Measurements from ENCODE around the gene ATP13A3.
"Not testable (repeated sequence)": the region's sequence is repeated elsewhere in the genome, so short reads cannot be mapped to it uniquely, and the experiment has no call there.

Gene ATP13A3

DNA sequence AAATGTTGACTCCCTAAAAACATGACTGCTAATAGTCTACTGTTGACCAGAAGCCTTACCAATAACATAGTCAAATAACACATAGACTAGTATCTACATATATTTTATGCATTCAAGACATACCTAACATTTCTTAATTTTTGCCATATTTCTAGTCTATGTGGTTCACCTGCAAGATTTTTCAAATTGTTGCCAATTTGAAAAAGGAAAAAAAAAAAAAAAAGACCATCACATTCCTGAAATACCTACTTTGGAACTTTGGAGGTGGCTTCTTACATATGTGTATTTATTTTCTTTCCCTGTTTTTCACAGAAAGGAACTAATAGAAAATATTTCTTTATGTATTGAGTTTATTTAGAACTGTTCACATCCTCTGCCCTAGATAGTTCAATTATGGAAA lies 13.4 kb upstream of the ATP13A3 start:
- DNase-seq (ENCODE audit: low read depth in 2 of 2), result no peak

- DNase-seq (ENCODE audit: low read depth in 2 of 2), result not testable (repeated sequence)
These were observed 12.7 kb upstream of the ATP13A3 start for GRCh38 chr3:194499516-194499915.

DNA sequence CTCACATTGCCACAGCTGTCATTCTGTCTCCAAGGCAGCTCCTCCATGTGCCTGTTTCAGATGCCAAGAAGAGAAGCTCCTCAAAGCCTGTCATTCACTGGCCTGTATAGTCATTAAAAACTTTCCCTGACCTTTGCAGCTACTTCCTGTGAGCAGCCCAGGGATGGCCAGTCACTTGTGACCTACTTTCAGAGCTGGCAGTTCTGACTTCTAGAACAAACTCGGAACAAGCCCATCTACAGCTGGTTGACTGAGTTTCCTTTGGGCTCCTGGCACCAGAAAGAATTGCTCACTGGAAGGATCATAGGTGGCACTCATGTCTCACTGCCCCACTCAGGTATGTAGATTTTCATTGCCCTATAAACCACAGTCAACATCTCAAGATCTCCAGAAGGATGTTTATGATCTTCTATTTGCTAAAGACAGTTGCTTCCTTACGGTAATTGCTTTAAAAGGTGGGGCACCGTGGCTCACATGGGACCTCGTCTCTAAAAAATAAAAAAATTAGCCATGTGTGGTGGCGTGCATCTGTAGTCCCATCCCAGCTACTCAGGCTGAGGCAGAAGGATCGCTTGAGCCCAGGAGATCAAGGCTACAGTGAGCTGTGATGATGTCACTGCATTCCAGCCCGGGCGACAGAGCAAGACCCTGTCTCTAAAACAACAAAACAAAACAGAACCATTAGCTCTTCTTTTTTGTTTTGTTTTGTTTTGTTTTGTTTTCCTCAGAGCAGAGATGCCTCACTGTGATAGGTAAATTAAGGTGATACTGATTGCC lies 11.2 kb upstream of the ATP13A3 start:
- no peak for DNase-seq (ENCODE audit: low read depth in 2 of 2)

DNA sequence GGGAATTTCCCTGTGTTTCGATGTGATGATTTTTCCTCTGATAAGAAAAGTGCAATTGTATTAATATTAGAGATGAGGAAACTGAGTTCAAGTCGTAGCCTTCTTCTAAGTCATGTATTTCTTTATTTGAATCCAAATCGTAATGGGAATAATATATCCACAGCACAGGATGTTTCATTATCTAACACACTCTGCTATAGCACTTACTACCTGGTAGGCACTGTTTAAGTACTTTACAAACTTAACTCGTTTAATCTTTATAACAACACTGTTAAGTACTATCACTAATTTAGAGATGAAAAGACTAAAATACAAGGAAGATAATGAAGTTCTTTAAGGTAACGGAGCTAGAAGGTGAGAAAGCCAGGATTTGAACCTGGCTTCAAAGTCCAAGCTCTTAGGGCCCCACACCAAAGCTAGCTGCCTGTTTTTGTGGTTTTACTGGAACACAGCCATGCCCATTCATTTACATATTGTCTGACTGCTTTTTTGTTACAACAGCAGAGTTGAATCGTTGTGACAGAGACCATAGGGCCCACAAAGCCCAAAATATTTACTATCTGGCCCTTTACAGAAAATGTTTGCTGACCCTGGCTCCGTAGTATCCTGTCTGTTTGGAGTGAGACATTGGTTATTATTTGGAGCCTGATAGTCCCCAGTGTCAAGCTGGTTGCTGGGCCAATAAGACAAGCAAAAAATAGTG lies 9.6 kb upstream of the ATP13A3 start:
- DNase-seq (ENCODE audit: low read depth in 2 of 2), result no peak

DNA sequence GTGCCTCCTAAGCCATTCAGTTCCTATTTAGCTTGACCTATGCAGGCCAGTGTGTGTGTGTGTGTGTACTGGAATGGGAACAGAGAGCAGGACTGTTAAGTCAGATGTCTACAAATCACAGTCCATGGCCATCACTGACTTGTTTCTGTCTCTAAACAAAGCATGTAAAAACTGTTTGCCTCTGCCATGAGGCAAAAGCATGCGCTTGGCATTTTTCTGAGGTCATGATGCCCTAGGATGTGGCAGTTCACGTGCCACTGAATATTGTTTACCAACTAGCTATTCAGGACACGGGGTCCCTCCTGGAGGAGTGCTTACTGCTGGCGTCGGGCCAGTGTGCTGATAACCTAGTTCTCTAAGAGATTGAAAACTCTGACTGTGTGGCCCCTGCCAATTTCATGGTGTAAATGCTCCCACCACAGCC lies 8.2 kb upstream of the ATP13A3 start:
- no peak for DNase-seq (ENCODE audit: low read depth in 2 of 2)

- peak; percentile 66 to 70 for DNase-seq (ENCODE audit: low read depth in 2 of 2)
These were observed 7.5 kb upstream of the ATP13A3 start for GRCh38 chr3:194493995-194494927.

GRCh38 chr3:194492001-194492400 lies 5.2 kb upstream of the ATP13A3 start:
- no peak for DNase-seq (ENCODE audit: low read depth in 2 of 2)

DNA sequence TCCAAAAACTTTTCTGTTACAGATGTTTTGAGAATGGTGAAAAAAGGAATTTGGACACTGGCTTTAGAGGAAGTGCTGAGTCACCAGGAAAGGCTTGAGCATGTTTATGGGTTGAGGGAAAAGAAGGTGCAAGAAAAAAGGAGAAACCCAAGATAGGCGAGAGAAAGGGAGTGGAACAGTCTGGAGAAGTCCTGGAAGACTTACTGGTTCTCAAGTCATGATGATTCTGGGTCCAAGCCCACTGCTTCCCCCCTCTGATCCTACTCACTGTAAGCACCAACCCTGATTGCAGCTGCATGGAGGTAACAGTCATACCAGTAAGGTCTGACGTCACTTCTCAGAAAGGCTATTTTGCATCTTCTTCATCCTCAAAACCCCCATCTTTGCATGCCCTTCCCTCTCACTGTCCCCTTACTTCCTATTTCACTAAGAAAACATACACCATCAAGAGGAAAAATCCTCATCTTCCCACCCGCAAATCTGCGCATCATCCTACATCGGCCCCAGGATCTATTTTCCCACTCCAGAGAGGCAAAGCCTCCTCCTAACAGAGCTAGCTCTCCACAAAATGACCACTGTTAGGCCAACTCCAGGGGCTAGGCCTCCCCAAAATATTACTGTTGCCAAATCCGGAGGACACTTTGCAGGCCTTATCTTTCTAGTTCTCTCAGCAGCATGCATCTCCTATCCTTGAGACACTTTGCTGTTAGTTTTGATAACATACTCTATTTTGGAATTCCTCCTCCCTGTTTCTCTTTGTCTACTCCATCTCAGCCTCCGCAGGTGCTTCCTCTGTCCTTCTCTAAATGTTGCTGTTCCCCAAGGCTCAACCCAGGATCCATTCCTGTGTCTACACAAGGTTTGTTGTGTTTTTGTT lies 3.2 kb upstream of the ATP13A3 start:
- no peak for DNase-seq (ENCODE audit: low read depth in 2 of 2)

DNA sequence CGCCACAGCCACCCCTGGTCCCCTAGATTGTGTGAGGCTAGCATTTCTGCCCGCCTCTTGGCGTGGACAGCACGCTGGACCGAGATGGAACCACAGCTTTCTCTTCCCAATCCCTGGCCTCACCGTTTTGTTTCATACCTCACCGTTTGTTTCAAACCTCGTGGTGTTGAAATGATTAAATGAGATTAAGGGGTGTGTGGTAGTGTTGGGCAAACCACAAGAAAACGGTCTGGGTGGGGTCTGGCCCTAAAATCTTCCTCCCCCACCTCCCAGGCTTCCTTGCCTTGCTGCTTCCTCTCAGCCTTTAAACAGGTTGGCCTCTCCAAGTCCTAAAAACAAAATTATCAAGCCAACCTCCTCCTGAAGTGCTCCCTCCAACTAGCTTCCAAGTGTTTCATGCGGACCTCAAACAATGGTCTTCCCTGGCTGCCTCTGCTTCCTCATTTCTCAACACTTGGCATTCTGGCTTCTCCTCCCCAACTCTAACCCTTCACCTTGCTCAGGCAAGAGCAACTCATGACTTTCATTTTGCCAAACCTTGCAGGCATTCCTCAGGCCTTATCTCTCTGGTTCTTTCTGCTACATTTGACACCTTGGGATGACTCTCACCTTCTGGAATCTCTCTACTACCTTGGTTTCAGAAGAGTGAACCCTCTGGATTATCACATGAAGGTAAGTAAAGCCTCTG lies 1.4 kb upstream of the ATP13A3 start:
- DNase-seq (ENCODE audit: low read depth in 2 of 2), result no peak

- no peak for DNase-seq (ENCODE audit: low read depth in 2 of 2)
These were observed 670 bp upstream of the ATP13A3 start for GRCh38 chr3:194487289-194488054.

DNA sequence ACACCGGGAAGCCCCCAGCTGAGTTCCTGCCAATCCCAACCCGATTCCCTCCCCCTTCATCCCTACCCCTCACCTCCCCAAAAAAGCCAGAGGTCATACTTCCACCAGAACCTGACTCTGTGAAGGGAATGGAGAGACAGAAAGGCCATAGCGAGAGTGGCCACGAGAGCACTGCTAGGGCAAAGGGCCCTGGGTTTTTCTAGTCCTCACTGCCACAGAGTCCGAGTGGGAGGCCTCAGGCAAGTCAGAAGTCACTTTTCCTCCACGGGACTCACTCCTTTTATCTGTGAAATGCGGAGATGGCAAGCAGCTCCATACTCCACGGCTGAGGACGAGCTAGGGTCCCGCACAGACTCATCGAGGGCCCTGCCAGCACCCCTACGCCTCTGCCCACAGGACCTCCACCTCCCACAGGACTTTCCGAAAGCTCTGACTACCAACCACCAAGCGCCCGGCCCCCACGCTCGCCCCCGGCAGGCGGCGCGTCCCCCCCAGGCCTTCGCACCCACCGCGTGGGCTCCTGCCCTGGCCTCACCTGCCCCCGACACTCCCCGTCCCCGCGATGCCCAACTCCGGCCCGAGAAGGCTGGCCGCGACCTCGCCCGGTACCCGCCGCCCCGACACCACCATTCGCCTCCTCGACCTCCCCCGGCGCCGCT lies 792 bp downstream of the ATP13A3 start:
- no peak for DNase-seq (ENCODE audit: low read depth in 2 of 2)

DNA sequence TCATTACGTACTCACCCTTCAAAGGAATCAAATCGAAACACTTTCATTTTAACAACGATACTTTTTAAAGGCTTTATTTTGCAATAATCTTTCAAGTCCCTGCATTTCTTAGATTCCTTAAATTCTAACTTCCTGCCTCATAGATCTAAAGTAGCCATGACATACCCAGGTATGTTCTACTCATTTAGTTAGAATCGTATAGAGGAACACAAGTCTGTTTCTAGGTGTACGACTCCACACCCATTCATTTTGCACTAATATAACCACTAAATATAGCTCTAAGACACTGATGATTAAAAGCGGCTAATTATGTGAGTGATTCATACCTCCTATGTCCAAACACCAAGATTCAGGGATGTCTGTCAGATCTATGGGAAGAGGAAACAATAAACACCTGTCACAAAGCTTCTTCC lies 1.3 kb downstream of the ATP13A3 start:
- DNase-seq (ENCODE audit: low read depth in 2 of 2), result no peak

DNA sequence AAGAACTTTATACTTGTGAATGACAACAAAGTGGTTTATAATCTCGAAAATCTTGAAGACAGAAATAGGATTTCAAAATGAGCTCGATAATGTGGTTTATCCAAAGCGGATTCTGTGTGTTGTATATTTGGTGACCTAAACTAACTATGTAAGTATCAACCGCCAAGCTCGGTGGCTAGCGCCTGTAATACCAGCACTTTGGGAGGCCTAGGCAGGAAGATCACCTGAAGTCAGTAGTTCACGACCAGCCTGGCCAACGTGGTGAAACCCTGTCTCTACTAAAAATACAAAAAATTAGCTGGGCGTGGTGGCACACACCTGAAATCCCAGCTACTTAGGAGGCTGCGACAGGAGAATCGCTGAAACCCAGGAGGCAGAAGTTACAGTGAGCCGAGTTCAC lies 2.2 kb downstream of the ATP13A3 start:
- no peak for DNase-seq (ENCODE audit: low read depth in 2 of 2)

DNA sequence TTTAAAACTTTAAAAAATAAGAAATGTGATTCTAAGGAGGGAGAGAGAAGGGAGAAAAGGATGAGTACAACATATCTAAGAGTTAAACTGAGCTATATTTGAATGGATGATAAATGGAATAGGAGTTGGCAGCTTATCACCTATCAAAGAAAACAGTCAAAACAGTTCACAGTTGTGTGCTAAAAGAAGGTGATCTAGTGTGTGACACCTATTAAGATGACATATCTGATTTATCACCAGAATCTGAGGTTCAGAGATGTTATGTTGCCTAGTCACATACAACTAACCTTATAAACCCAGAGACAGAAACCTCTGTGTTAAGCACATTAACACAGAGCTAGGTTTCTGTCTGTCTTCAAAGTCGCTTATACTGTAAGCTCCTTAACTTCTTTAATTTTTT lies 3.0 kb downstream of the ATP13A3 start:
- DNase-seq (ENCODE audit: low read depth in 2 of 2), result no peak

DNA sequence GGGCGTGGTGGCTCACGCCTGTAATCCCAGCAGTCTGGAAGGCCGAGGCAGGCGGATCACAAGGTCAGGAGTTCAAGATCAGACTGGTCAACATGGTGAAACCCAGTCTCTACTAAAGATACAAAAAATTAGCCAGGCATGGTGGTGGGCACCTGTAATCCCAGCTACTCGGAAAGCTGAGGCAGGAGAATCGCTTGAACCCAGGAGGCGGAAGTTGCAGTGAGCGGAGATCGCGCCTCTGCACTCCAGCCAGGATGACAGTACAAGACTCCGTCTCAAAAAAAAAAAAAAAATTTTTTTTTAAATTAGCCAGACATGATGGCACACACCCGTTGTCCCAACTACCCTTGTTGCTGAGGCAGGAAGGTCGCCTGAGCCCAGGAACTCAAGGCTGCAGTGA lies 4.0 kb downstream of the ATP13A3 start:
- DNase-seq (ENCODE audit: low read depth in 2 of 2), result not testable (repeated sequence)

DNA sequence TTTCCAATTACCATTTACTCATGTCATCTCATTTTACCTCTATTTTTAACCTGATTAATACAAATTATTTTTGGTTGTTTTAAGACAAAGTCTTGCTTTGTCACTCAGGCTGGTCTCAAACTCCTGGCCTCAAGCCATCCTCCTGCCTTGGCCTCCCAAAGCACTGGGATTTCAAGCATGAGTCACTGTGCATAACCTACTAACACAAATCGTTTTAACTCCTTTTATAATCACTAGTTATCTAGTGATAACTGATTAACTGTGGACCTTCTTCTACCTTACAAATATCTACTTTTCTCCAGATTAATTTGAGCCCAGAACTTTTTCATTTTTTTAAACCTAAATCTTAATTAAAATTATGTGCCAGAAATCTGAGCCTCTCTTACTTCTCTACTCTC lies 4.6 kb downstream of the ATP13A3 start:
- DNase-seq (ENCODE audit: low read depth in 2 of 2), result no peak

DNA sequence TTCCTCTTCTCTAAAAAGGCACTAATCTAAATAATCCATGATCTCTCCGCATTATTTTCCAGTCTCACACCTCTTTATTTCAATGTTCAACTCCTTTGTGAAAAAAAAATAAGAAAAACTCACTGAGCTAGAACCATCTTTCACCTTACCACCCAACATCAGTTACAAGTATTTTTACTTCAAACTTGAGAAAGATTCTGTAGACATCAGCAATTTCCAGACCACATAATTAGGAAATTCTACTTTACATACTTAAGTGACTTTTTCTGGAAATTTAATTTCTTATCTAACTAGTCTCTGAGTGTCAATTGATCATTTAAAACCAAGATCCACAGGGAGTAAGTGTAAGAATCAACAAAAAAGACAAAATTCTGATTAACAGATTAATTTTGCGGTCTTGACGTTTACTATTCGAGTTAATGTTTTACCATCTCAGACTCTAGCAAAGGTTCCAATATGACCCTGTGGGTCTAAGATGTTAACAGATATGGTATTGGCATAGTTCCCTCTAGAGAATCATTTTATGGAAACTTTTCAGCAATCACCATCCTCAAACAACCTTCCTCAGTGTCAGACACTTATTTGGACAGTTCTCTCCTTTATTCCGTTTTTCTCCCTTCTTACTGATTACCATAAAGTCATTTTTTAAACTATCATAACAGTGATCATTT lies 5.1 kb downstream of the ATP13A3 start:
- DNase-seq (ENCODE audit: low read depth in 2 of 2), result no peak

GRCh38 chr3:194481103-194481502 lies 5.7 kb downstream of the ATP13A3 start:
- no peak for DNase-seq (ENCODE audit: low read depth in 2 of 2)

DNA sequence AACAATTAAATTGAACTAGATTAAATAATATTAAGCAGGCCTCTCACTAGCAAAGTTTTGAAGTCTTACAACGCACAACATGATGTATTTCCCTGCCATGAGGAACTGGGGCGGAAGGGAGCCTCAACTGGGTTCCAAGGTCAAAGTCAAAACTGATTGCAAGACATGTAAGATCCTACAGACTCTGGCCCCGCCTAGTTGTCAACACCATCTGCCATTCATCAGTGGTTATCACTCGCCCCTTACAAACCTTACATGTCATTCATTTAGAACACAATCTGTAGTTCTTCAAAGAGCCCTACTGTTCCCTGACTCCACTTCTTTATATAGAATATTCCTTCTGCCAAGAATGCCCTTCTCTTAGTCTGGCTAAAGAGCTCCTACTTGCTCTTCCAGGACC lies 10.0 kb downstream of the ATP13A3 start:
- DNase-seq (ENCODE audit: low read depth in 2 of 2), result no peak
